AG20443 (cell line): Measurements from ENCODE around the gene SPTB.
"Not testable (repeated sequence)": the region's sequence is repeated elsewhere in the genome, so short reads cannot be mapped to it uniquely, and the experiment has no call there.

Experiments
- DNase-seq: peaks from one replicate; pipeline ENCODE4 v3.0.0; 2012; ENCODE audit warnings: low spot score, mixed read lengths

The SPTB gene

GRCh38 chr14:64879635-64880220, at the start of gene SPTB:
Gene SPTB (minus strand): TSS chr14:64879907. CDS start chr14:64823094, 56,813 bp downstream.
- DNase-seq: peak; percentile 37

- DNase-seq: no peak
Measured at GRCh38 chr14:64929014-64929359, 49.3 kb upstream of the SPTB start.

- DNase-seq: no peak
Measured at GRCh38 chr14:64928239-64929013, 48.7 kb upstream of the SPTB start.

- DNase-seq: no peak
Measured at GRCh38 chr14:64927031-64927430, 47.3 kb upstream of the SPTB start.

- DNase-seq: no peak
Measured at GRCh38 chr14:64926398-64926995, 46.8 kb upstream of the SPTB start.

- DNase-seq: no peak
Measured at GRCh38 chr14:64923015-64923414, 43.3 kb upstream of the SPTB start.

GRCh38 chr14:64920465-64920864, 40.8 kb upstream of the SPTB start:
- DNase-seq: no peak

- DNase-seq: no peak
Measured at GRCh38 chr14:64919618-64920017, 39.9 kb upstream of the SPTB start.

- DNase-seq: no peak
Measured at GRCh38 chr14:64919215-64919614, 39.5 kb upstream of the SPTB start.

- peak; percentile 29 for DNase-seq
Measured at GRCh38 chr14:64918216-64918615, 38.5 kb upstream of the SPTB start.

- no peak for DNase-seq
Measured at GRCh38 chr14:64915797-64916196, 36.1 kb upstream of the SPTB start.

GRCh38 chr14:64915029-64915424, 35.3 kb upstream of the SPTB start:
- DNase-seq: no peak

GRCh38 chr14:64914237-64915028, 34.7 kb upstream of the SPTB start, which contains the start of gene CHURC1:
Gene CHURC1 (plus strand): TSS chr14:64914455. CDS start chr14:64914496, 41 bp downstream.
- DNase-seq: peak; percentile 97

- DNase-seq: not testable (repeated sequence)
Measured at GRCh38 chr14:64913477-64913876, 33.8 kb upstream of the SPTB start.

- no peak for DNase-seq
Measured at GRCh38 chr14:64912261-64912660, 32.6 kb upstream of the SPTB start.

- peak; percentile 27 for DNase-seq
Measured at GRCh38 chr14:64910847-64911495, 31.3 kb upstream of the SPTB start.

GRCh38 chr14:64906022-64906421, 26.3 kb upstream of the SPTB start:
- DNase-seq: no peak

GRCh38 chr14:64899958-64900357, 20.3 kb upstream of the SPTB start:
- no peak for DNase-seq

- peak; percentile 55 for DNase-seq
Measured at GRCh38 chr14:64891839-64892375, 12.2 kb upstream of the SPTB start.

GRCh38 chr14:64891173-64891838, 11.6 kb upstream of the SPTB start:
- DNase-seq: no peak

GRCh38 chr14:64889352-64889751, 9.6 kb upstream of the SPTB start:
- DNase-seq: no peak
